GM18909 (cell line): ENCODE data around the gene ADGRV1.

Experiments used
- ATAC-seq: cut with Tn5 transposase; IDR thresholded peaks from one replicate; pipeline ENCODE4 v1.9.1; 2021; ENCODE audit warnings: mild to moderate bottlenecking; ENCODE audit not compliant: unreplicated experiment, poor library complexity

The ADGRV1 gene

GRCh38 chr5:91118796-91119195, 560.2 kb downstream of the ADGRV1 start:
- no peak for ATAC-seq

DNA sequence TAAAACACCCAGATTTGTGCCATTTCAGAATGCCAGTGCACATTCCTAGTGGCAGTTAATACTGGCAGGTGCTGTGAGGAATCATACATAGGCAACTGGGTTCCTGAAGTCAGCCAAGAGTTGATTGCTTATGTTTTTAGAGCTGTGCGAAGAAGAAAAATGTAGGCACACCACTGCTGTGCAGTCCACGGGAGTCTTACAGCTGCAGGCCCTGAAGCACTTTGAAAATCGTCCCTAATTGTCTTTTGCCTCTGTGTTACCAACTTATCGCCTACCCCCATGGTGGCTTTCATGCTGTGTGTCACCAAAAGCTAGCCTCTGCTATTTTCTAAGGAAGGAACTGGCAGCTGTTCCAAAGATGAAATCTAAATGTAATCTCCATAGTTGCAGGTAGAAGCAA, 560.6 kb downstream of the ADGRV1 start:
- ATAC-seq: no peak

DNA sequence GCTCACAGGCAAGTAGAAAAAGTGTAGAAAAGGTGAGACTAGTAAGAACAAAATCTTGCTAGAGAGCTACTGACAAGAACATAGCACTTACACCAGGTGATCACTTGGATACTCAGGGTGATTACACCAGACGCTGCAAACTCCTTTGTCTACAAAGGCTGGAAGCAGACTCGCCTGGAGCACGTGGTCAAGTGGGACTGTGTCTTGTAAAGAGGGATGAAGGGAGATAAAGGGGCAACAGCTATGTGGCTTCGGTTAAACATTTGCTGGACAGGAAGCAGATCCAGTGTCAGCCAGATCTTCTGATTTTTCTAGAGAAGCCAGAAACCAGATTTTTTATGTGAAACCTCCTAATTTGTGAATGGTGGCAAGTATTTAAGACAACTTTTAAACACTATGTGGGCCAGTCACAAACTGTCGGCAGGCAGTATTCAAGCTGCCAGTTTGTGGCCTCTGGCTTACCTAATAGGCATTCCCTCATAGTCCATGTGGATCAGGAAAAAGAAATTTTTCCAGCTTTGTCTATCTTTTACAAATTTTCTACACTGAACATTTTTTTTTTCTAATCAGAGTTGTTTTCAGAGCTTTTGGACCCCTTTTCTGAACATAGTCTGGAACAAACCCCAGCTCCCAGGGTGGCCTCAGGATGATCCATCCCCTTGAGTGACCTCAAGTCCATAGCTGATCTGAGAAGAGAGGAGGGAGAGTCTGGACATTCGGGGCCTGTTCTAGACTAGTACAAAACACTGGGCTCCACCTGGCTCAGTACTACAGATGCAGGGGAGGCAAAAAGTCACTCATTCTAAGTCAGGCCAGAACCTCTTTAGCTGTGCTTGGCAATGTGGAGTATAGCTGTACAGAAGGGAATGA, 561.6 kb downstream of the ADGRV1 start:
- no peak for ATAC-seq

- no peak for ATAC-seq
Observed at GRCh38 chr5:91121347-91121993, 562.9 kb downstream of the ADGRV1 start.

GRCh38 chr5:91122651-91123050, 564.1 kb downstream of the ADGRV1 start:
- ATAC-seq: no peak

- ATAC-seq: no peak
Observed at GRCh38 chr5:91123291-91123690, 564.7 kb downstream of the ADGRV1 start.

DNA sequence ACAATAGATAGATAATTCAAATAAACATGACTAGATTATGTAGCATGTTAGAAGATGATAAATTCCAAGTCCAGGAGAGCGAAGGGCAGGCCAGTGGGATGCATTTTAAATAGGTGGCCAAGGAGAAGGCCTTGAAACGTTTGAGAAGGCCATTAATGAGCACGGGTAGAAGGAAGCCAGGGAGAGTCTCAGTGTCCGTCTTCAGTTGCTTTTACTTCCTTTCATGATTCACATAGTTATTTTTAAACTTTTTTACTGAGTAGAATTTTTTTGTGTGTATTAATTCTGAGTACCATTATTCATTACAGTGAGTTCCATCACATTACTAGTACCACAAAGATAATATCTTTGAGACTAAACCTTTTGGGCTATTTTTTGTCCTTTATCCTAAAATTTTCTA, 565.3 kb downstream of the ADGRV1 start:
- no peak for ATAC-seq

DNA sequence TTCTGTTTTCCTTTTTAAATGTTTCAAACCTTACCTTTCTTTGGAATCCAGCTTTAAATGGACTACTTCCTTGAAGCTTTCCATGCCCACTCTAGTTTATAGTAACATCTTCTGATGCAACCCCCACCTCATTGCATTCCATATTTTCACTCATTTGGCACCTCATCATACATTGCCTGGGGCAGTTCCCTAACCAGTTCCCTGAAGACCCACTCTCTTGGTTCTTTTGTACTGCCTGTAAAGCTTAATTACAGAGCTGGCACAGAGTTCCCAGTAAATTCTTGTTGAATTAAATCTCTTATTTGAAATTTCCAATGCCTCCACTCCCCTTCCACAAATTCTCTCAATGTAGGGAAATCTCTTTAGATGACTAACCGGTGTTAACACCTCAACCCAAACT, 567.3 kb downstream of the ADGRV1 start:
- no peak for ATAC-seq

GRCh38 chr5:91126448-91126847, 567.9 kb downstream of the ADGRV1 start:
- no peak for ATAC-seq

DNA sequence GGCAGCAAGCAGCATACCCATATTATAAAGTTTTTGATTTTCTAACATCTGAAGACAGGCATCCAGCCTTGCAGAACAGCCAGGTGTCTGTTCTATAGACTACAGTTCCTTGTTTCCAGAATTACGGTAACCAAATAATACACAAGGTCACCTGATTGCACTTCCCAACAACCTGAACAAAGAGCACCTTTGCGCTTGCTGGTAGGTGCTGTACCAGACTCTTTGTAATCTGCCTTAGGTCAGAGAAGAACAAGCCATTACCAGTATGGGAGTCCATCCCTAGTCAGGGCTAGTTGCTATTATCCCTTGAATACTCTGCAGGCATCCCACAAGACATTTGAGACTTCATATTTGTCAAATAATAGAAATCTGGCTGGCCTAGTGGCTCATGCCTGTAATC, 568.3 kb downstream of the ADGRV1 start:
- no peak for ATAC-seq

- ATAC-seq: no peak
Observed at GRCh38 chr5:91127456-91128081, 569.0 kb downstream of the ADGRV1 start.

- no peak for ATAC-seq
Observed at GRCh38 chr5:91128604-91129003, 570.0 kb downstream of the ADGRV1 start.

DNA sequence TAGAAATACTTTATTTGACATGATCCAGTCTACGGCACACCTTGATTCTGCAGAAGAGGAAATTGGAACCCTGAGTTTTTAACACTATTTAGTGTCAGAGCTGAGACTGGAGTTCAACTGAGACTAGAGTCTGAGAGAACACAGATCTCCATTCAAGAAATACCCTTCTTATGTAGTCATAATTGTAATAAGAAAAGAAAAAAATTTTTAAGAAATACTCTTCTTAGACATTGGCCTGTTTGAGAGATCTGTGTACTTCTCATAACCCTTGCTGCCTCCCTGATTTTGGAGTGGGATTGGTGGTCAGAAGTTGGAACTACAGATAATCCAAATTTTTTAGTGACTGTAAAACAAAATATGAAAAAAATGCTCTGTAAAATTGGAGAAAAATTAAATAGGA, 571.2 kb downstream of the ADGRV1 start:
- no peak for ATAC-seq

- no peak for ATAC-seq
Observed at GRCh38 chr5:91130759-91131158, 572.2 kb downstream of the ADGRV1 start.

DNA sequence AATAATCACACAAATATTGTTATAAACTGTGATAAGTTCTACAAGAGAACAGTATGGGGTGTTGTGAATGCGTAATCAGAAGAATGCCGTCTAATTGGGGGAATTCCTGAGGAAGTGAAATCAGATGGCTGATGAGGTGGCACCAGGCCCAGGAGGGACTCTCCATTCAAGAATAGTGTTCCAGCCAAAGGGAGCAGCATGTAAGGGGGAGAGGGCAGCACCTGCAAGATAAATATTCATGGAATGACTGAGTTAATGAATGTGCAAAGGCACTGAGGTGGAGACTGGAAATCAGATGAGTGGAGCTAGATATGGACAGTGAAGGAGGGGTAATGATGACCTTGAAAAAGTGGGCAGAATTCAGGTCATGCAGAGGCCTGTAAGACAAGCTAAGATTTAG, 574.0 kb downstream of the ADGRV1 start:
- ATAC-seq: no peak

GRCh38 chr5:91133183-91133582, 574.6 kb downstream of the ADGRV1 start:
- no peak for ATAC-seq

GRCh38 chr5:91135475-91136248, 577.1 kb downstream of the ADGRV1 start:
- no peak for ATAC-seq

DNA sequence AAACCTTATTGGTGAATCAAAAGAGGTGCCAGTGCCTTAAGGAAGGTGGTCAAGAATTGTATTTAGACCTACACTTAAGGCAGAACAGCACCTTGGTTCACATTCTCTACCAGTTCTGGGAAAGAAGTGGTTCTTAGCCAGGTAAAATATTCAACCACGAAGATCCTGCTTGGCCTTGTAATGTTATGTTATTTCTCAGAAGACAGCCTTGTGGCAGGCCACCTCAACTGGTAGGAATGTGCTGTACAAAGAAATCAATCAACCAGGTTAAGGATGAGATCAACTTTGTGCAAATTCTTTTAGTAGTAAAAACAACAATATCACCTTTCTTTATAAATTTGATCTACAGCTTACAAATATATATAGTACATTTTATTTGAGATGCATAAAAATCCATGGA, 577.7 kb downstream of the ADGRV1 start:
- no peak for ATAC-seq

GRCh38 chr5:91137647-91138046, 579.0 kb downstream of the ADGRV1 start:
- no peak for ATAC-seq

DNA sequence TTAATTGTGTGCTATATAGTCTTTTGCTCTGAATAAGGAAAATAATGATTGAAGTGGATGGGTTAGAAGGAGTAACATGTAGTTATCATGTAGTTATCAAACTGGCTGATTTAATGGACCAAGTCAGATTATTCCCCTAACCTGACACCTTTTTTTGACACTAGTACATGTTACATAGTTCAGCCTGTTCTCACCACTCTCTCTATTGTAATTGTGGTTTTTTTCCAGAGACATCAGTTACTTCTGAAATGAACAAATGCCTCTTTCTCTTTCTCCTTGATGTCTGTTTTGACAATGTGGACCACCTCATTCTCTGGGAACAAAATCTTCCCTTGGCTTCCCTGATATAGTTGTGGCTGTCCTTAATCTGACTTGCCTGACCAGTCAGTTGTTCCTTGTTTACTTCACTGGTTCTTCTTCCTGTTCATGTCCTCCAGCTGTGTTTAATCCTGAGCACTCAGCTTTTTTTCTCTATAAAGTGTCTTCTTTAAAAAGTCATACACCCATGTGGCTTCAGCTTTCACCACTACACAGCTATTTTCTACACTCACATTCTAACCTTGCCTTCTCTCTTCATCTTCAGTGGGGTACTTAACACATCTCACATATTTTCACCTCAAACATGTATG, 581.1 kb downstream of the ADGRV1 start:
- no peak for ATAC-seq
